K562 (cell line): ENCODE data around the gene SLC1A2.

Experiments used
- CTCF ChIP-seq, 3 experiments: IDR thresholded peaks in 2 of 3; conservative IDR thresholded peaks in 1 of 3; 2 replicates each; pipeline ENCODE4 v1.5.1; 2011 to 2012; ENCODE audit warnings: low read length in 3 of 3, mild to moderate bottlenecking in 3 of 3, control low read depth in 2 of 3, improper control_type of control experiment in 1 of 3, inconsistent platforms in 1 of 3, low read depth in 1 of 3, mixed read lengths in 1 of 3, moderate library complexity in 1 of 3; ENCODE audit not compliant: insufficient read depth in 2 of 3
- EZH2 ChIP-seq: IDR thresholded peaks from 2 replicates; pipeline ENCODE4 v1.6.1; 2012; ENCODE audit warnings: low read depth, mild to moderate bottlenecking, inconsistent platforms, low read length, borderline replicate concordance
- JUNB ChIP-seq: fragments of 450-650 bp; formaldehyde crosslinking; conservative IDR thresholded peaks from 2 replicates; pipeline ENCODE4 v1.4.0; 2020; ENCODE audit warnings: mild to moderate bottlenecking
- L3MBTL2 ChIP-seq: fragments of 450-650 bp; IDR thresholded peaks from 2 replicates; pipeline ENCODE4 v1.6.1; 2016; ENCODE audit warnings: mild to moderate bottlenecking, moderate library complexity
- PREB ChIP-seq: sonication (generic); formaldehyde crosslinking; IDR thresholded peaks from 2 replicates; pipeline ENCODE4 v1.8.1; 2023; ENCODE audit warnings: mild to moderate bottlenecking, missing genetic modification reagents
- SRSF7 ChIP-seq: fragments of 200-400 bp; formaldehyde crosslinking; optimal IDR thresholded peaks from 2 replicates; pipeline ENCODE3; 2017; ENCODE audit warnings: mild to moderate bottlenecking, low read depth, low read length
- ZFX ChIP-seq: sonication (generic); formaldehyde crosslinking; IDR thresholded peaks from 2 replicates; pipeline ENCODE4 v1.8.0; 2022; ENCODE audit warnings: mild to moderate bottlenecking, missing genetic modification reagents, moderate library complexity
- ZNF583 ChIP-seq: fragments of 250-450 bp; sonication (Bioruptor Pico); IDR thresholded peaks from 2 replicates; pipeline ENCODE4 v1.4.0; 2020
- TF ChIP-seq, protein P1 (sequence below): sonication (generic); formaldehyde crosslinking; IDR thresholded peaks from 2 replicates; pipeline ENCODE4 v1.8.1; 2023; ENCODE audit warnings: missing genetic modification reagents, mild to moderate bottlenecking, borderline replicate concordance

GRCh38 chr11:35347173-35347878 lies 72.0 kb downstream of the SLC1A2 start:
- TF ChIP-seq SRSF7 (no peak), JUNB (CRISPR knock-in tag) (no peak), L3MBTL2 (no peak), PREB (CRISPR knock-in tag) (no peak), EZH2 (no peak), CTCF (IDR thresholded peaks at IDR 0.05 in 2 of 3, conservative IDR thresholded peaks at IDR 0.05 in 1 of 3; ENCODE audit: insufficient read depth in 2 of 3, low read depth in 1 of 3, low read length in 3 of 3) (no peak), ZNF583 (CRISPR knock-in tag) (no peak), ZFX (CRISPR knock-in tag) (no peak)
- TF ChIP-seq, protein P1, sequence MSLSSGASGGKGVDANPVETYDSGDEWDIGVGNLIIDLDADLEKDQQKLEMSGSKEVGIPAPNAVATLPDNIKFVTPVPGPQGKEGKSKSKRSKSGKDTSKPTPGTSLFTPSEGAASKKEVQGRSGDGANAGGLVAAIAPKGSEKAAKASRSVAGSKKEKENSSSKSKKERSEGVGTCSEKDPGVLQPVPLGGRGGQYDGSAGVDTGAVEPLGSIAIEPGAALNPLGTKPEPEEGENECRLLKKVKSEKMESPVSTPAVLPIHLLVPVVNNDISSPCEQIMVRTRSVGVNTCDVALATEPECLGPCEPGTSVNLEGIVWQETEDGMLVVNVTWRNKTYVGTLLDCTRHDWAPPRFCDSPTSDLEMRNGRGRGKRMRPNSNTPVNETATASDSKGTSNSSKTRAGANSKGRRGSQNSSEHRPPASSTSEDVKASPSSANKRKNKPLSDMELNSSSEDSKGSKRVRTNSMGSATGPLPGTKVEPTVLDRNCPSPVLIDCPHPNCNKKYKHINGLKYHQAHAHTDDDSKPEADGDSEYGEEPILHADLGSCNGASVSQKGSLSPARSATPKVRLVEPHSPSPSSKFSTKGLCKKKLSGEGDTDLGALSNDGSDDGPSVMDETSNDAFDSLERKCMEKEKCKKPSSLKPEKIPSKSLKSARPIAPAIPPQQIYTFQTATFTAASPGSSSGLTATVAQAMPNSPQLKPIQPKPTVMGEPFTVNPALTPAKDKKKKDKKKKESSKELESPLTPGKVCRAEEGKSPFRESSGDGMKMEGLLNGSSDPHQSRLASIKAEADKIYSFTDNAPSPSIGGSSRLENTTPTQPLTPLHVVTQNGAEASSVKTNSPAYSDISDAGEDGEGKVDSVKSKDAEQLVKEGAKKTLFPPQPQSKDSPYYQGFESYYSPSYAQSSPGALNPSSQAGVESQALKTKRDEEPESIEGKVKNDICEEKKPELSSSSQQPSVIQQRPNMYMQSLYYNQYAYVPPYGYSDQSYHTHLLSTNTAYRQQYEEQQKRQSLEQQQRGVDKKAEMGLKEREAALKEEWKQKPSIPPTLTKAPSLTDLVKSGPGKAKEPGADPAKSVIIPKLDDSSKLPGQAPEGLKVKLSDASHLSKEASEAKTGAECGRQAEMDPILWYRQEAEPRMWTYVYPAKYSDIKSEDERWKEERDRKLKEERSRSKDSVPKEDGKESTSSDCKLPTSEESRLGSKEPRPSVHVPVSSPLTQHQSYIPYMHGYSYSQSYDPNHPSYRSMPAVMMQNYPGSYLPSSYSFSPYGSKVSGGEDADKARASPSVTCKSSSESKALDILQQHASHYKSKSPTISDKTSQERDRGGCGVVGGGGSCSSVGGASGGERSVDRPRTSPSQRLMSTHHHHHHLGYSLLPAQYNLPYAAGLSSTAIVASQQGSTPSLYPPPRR (CRISPR knock-in tag) = no peak
